Suppressor macrophage treated with lipopolysaccharide for 1 hour (primary cell): ENCODE measurements around the gene C1QTNF3.
"Not testable (repeated sequence)": the region's sequence is repeated elsewhere in the genome, so short reads cannot be mapped to it uniquely, and the experiment has no call there.

ENCODE experiments used
- DNase-seq, 3 donors: peaks; one replicate each; pipeline ENCODE4 v3.0.0-alpha.2; 2020 to 2022

Gene C1QTNF3

DNA sequence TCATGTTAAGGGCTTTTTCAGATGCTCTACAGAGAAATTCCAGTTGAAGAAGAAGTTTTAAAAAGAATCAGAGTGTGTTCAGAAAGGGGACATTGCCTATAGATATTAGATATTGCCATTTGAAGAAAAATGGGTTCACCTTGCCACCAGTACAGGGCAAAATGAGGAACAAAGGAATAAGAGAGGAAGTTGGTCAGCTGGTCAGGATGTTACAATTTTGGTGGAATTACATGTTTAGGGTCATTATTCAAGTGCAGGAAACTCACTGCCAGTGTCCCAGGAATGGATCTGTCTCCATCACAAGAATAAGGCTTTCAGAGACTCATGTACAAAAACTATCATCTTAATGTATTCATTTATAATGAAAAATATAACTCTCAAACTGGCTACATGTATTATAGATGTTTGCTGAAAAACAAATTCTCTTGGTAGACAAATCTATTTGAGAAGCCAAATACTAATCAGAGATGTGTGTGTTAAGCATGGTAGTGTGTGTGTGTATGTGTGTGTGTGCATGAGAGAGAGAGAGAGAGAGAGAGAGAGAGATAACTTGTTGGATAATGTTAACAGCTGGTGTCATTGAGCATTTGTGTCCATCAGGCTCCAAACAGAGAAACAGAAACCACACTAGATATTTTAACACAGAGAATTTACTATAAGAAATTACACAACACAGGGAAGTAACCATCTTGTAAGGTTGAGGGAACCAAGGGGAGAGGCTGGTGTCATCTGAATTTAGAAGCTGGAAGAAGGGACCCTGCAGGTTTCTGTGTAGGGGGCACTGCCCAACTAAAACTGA, 5.0 kb upstream of the C1QTNF3 start:
- peak; percentile 35 to 38 (median 37) for DNase-seq

DNA sequence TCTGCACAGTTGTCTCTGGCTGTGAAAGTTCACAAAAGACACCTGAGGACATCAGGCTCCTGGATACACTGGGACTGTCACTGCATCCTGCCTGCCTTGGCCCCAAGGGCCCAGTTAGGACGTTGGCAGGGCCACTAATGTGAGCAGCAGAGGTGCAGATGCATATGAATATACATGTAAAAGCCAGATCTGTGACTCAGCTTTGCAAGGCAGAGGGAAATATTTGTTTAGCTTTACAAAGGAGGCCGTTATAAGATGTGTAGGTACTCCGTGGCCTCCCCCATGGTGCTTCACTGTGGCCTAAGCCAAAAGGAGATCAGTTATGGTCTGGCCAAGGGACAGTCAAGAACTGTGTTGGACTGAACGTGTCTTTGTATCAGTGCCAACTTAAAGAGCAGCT, 4.1 kb upstream of the C1QTNF3 start:
- no peak for DNase-seq

DNA sequence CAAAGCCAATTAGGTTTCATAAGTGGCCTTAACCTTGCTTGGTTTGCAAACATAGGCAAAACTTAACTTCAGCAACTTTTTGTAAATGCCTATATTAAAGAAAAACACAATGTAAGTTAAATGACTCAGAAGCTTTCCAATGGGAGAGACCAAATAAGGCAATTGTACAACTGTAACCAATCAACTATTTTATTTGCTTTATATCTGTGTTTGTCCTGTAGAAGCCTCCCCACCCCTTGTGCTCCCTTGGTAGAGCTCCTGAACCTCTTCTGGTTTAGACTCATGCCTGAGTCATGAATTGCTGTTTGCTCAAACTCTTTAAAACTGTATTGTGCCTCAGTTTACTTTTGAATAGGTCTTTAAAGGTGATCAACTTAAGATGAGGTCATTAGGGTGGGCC, 3.0 kb upstream of the C1QTNF3 start:
- peak in 1 of 3 donors; percentile 16 for DNase-seq

DNA sequence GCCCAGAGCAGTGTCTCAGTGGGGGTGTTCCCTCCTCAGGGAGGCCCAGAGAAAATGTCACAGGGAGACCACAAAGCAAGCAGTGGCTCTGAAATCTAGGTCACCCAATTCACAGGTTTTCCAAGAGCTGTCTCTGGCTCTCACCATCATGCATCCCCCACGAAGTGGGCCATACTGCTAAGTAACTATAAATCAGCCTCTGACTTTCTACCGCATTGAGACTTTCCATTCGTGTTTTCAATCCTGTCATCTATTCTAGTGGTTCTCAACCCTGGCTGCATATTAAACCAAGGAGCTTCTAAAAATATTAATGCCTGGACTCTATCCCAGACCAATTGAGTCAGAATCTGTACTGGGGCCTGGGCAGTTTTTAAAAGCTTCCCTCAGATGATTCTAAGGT, 2.0 kb upstream of the C1QTNF3 start:
- no peak for DNase-seq

DNA sequence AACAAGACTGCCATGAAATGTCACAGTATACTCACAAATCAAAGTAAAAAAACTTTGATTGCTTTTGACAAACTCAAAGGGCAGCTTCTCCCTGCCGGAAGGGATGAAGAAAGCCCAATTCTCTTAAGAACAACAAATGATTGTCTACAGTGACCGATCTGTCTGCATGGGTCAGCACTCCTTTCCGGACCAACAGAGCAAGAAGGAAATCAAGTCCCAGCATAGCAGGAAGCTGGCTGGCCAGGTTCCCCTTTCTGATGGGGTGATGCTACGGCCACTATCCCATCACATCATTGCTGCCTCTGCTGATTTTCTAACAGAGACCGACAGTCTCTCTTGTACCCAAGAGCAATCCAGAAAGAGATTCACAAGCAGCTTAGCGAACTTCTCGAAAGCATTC, 692 bp downstream of the C1QTNF3 start:
- peak; percentile 51 to 57 (median 56) for DNase-seq

DNA sequence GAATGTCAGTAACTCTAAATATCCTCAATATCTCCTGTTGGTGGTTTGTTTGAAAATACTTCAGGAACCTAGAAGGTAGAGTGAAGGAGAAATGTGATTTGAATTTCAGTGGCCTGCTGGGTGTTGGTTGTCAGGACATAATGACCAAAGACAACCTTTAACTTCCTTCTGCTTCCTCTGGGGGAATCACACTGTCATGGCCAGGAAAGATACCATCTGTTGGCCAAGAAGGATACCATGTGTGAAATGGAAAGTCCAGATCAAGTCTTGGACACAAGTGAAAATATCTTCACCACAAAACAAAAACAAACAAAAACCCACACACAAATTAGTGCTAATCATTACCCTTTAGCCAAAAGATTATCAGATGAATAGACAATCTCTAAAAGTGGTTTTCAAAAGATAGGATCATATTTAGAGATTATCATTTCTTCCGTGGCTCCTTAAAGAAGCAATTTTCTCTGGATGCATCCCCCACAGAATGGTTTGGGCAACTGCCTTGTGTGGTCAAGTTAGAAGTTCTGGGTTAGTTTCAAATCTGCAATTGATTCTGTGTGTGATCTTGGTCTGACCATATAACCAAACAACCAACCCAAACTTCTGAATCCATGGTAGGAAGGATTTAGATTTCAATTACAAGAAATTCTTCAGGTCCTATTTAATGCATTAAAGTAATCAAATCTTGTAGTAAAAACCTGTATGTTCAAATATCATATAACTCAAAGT, 1.6 kb downstream of the C1QTNF3 start:
- peak; percentile 15 to 40 (median 22) for DNase-seq

DNA sequence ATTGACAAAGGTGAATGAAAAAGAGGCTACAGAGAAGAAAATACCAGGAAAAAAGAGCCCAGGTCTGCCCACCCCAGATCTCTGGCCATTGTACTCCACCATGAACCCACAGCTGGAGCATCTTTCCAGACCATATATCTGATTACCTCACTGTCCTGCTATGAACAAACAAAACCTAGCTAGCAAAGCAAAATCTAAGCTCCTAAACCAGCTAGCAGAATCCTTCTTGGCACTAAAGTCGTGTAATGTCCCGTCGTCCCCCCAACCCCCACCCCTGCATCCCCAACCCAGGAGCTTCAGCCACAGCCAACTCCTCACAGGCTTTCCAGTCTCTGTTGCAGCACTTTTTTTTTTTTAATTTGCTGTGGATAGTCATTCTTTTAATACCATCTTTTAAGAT, 2.5 kb downstream of the C1QTNF3 start:
- no peak for DNase-seq

DNA sequence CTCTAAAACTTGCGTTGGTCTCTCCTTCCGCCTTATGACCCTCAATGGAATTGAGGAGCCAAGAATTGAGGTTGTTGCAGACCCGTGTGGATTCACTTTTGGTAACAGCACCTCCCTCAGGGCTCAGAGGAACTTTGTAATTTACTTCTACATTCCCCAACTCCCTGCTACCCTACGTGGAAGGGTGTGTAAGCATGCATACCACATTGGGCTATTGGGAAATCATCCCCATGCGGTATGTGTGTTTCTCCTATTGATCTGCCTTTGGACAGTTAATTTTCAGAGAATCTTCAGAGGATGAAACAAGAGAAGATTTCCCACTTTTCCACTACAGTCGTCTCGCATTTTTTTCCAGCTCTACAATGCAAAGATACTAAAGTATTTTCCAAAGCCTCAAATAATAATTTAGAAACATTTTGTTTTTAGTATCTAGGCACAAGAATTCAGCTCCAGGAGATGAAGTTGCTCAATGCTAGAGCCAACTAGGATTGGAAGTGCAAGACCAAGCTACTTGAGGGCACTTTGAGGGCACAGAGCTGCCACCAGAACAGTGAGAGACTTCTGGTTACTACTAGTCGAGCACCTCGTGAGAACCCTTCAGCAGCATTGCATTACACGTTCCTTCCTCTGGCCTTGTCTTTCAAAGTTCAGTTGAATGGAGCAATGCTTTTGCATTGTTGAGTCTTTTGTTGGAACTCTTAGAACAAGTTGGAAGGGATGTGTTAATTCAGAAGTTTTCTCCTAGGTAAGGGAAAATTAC, 3.4 kb downstream of the C1QTNF3 start:
- DNase-seq = no peak

DNA sequence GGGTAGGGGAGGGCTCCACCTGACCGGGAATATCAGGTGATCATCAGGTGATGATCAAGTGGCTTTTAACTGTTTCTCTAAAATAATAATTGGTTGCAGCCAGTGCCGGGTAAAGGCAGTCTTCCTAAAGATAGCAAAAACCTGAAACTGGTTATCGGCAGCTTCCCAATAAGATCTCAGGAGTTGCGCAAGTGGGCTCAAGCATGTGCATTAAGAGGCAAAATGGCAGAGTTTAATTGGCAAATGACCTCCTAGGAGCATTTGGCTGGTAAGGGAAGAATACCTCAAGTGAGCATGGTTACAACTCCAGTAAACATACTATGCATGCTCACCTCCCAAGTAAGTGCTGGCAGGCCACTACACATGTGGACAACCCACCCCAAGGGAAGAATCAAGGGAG, 4.2 kb downstream of the C1QTNF3 start:
- DNase-seq = no peak

DNA sequence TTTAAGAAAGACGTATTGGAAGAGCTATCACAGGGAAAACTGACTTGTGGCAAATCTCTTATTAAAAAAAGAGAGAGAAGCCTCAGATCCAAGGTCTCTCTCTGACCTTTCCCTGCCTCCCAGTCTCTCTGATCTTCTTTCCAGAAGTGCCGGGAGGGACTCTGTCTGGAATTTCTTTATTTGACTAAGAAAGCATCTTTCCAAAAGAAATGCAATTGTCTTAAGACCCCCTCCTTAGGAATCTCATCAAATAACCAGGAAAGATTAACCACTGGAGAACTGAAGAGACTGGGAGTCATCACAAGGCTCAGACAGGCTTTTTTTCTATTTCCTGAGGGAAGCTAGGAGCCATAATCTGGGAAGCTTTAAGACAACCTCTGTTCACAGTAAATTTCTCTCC, 4.6 kb downstream of the C1QTNF3 start:
- no peak for DNase-seq

DNA sequence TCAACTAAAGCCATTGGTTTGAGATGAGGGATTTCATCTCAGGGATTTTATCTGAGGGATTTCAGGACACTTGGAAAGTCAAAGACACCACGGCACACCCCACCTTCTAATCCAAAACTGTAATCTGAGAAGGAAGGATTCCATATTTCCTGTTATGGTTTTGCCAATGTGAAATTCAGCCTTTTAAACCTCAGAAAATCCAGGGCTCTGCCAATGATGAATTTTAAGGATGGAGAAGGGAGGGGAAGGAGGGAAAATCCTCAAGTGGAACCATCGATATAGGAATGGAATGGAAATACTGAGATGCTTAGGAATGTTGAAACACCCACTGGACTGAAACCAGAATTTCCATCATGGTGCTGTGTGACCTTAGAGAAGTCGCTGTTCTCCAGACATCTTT, 5.3 kb downstream of the C1QTNF3 start:
- no peak for DNase-seq

DNA sequence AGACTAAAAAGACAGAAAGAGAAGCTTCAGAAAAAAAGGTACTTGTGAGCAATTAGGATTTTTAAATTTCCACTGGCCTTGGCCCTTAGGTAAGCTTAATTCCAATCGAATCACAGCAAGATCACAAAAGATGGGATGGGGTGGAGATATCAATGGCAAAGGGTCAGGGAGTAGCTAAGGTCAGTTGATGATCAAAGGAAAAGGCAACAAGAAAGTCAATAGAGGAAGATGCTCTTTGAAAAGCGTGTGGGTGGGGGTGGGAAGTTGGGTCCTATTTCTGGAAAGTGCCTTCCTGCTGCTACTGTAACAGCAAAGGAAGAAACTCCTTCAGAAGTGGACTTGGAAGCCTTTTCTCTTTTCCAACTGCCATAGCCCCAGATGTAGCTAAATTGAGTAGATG, 7.3 kb downstream of the C1QTNF3 start:
- DNase-seq = peak; percentile 45 to 60 (median 49)

DNA sequence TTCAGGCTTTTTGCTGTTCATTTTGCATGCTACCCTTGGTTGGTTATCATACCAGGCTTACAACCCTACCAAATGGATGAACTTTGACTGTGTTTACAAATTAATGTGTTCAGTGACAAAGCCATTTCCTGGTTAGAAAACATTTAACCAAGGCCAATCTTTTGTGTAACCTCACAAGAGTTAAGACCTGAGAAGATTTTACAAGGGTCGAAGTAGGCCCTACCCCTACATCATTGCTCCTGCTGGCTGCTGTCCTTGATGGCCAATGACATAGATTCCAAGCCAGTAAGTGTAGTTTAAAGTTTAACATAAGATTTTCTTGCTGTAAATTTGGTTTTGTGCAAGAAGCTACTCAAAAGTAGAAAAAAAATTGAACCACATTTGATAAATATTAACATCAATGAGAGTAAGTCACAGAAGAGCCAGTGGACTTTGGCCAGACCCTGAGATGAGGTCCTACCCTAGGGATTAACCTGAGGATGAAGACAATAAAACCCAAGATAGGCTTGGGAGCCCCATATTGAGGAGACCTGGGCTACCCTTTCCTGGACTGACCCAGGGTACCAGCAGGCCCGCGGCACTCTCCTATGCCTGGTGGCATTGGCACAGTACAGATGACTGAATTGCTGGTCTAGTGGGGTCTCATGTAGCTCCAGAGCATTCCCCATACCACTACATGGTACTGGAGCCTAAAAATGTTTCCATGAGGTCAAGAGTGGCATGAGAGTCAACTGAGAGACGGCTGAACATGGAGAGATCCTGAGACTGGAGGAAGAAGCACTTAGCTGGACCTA, 8.3 kb downstream of the C1QTNF3 start:
- no peak for DNase-seq

DNA sequence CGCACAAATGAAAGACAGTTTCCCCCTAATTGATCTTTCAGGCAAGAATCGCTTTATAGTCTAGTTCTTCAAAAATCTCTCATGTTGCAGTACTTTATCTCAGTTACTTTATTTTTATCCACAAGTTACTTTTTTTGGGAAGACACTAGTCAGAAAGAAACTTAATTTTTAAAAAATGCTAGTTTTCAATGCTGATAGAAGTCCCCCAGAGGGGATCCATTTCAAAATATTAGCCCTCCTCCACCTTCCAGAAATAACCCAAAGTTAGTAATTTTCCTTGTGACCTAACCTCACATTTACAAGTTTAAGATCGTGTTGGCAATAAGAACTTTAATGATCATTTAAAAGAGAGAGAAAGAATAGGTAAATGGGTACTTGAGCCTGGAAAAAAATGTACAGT, 11.0 kb downstream of the C1QTNF3 start:
- no peak for DNase-seq

DNA sequence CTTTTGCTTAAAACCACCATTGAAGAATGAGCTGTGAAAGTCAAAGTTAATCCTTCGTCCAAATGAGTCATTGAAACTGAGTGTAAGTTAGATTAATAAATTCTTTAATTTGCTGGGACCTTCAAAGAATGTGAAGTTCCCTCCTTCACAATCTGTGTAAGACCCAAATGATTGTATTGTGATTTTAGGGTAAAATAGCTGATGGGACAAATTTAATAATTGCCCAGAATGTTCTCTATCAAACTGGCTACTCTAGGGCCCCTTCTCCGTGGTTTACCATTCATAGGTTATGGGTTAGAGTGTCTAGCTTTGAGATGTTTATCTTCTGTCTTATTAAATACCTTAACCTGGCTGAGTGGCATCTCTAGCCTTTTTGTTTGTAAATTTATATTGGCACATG, 11.9 kb downstream of the C1QTNF3 start:
- no peak for DNase-seq

DNA sequence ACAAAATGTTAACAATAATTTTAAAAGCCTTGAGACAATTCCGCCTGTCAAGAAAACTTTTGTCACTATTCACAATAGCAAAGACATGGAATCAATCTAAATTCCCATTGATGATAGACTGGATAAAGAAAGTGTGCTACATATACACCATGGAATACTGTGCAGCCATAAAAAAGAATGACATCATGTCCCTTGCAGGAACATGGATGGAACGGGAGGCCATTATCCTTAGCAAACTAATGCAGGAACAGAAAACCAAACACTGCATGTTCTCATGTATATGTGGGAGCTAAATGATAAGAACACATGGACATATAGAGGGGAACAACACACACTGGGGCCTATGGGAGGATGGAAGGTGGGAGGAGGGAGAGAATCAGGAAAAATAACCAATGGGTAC, 12.4 kb downstream of the C1QTNF3 start:
- DNase-seq = not testable (repeated sequence)

DNA sequence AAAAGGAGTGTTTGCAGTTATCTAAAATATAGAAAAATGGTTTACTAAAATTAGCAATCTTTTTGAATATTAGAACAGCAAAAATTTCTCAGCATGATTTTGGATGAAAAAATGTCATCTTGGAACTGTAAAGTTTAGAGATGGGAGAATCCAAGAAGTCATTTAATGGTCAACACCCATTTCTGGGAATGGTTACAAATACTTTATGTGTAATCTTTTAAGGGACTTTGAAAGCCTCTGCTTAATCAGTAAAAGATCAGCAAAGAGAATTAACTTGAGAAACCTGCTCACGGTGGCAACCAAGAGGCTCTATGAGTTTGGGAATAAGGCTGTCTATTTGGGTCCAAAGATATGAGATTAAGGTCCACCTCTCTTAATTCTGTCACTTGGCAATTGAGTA, 13.0 kb downstream of the C1QTNF3 start:
- no peak for DNase-seq

DNA sequence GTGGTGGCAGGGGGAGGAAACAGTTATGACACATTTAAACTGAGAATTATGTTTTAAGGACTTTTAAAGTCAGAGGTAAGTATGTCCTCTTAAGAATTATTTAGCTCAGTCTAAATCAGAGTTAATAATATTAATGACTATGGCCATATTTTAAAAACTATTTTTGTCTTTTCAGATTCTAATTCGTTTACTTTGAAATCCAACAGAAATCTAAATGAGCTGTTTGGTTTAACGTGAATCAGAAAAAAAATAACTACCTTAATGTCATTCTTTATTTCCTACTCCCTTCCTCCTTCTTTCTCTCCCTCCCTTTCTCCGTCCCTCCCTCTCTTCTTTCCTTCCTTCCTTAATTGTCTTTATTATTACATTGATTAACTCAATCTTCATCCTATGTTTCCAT, 14.7 kb downstream of the C1QTNF3 start:
- no peak for DNase-seq

DNA sequence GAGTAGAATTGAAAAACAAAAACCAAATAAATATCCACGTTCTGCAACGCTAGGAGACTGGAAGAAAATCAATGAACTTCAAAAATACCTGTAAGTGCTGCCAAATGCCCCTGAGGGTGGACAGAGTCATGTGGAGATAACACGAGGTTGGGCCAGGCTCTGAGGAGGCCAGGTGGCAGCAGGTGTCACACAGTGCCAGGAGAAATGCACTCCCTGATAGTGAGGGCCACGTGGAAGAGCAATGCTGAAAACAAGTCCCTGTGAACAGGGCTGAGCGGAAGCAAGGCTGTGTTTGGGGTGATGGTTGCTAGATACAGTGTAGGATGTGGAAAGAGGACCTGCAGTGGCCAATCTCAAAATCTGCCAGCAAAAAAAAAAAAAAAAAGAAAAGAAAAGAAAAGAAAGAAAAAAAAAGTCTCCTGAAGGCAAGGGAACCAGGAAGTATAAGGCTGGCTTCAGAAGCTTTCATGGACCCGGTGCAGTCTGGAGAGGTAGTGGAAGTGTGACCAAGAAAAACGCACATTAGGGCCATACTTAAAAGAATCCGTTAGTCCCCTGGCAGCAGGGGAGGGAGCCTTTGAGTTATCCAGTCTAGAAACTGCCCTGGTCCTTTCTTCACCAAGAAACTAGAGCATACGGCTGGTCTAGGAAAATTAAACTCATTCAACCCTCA, 16.8 kb downstream of the C1QTNF3 start:
- no peak for DNase-seq

DNA sequence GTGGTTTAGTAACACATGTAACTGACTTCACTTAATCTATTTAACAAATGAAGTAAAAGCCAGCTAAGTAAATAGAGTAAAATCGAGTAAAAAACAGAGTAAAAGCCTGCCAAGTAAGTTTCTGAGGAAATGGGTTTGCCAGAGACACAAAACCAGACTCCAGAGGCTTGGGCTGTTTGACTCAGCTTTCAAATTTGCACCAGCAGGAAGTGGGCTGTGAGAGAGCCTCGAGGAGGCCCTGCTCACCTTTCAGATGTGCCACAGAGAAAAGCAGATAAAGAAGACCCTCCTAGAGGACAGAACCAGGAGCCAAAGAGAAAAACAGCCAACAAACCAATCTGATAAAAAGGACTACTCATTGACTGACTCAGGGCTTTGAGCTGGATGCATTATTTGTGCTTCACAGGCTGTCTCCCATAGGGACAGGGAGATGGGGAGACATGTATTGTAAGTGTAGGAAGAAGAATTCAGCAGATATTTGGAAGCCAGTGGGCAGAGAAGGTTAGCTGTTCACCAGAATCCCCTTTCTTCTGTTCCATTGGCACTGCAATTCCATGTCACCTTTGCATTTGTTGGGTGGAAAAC, 20.8 kb downstream of the C1QTNF3 start:
- DNase-seq = no peak

DNA sequence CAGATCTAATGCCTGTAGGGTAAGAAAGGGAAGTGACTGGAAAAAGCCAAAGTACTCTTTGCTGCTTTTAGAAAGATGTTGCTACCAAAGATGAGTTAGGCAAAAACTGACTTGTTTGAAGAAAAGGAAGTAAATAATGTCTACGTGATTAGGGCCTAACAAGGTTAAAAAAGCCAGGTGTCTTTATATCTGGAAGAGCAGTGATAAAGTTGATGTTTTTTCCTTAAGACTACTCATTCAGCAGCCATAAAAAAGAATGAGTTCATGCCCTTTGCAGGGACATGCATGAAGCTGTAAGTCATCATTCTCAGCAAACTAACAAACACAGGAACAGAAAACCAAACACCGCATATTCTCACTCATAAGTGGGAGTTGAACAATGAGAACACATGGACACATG, 21.7 kb downstream of the C1QTNF3 start:
- DNase-seq = no peak

DNA sequence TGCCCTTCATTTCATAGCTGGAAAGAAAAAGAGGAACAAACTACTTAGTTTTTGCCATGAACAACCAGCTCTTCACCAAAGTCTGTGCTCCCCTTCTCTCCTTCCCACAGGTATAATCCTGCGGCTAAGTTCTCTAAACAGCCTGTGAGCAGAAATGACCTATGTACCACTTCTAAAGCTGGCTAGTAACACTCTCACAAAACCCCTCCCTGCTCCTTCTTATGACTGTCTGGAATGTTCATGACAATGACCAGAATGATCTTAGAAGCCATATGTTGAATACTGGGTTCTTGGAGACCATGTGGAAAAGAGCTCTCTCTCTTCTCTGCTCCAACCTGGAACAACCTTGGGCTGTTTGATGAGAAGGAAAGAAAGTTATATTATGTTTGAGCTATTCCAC, 22.3 kb downstream of the C1QTNF3 start:
- no peak for DNase-seq
